Activated naive CD8-positive, alpha-beta T cell treated with anti-CD3 and anti-CD28 coated beads, Interleukin-2, amount 50 U/mL, for 16 hours (primary cell): ENCODE data around the gene ALKBH3.

ENCODE experiments used
- DNase-seq: peaks from one replicate; pipeline ENCODE4 v3.0.0-alpha.2; 2020; ENCODE audit warnings: low read depth, low spot score

The ALKBH3 gene

GRCh38 chr11:43937434-43938411 lies 57.1 kb downstream of the ALKBH3 start:
- no peak for DNase-seq

- DNase-seq: no peak
Measured at GRCh38 chr11:43941257-43941994, 60.8 kb downstream of the ALKBH3 start.

- no peak for DNase-seq
Measured at GRCh38 chr11:43942662-43943371, 62.2 kb downstream of the ALKBH3 start.

- DNase-seq: no peak
Measured at GRCh38 chr11:43943372-43943930, 62.8 kb downstream of the ALKBH3 start.

- DNase-seq: no peak
Measured at GRCh38 chr11:43943931-43944751, 63.5 kb downstream of the ALKBH3 start.

- no peak for DNase-seq
Measured at GRCh38 chr11:43944761-43945311, 64.2 kb downstream of the ALKBH3 start.

- no peak for DNase-seq
Measured at GRCh38 chr11:43947003-43947500, 66.4 kb downstream of the ALKBH3 start.

- no peak for DNase-seq
Measured at GRCh38 chr11:43947815-43948214, 67.2 kb downstream of the ALKBH3 start.

- DNase-seq: no peak
Measured at GRCh38 chr11:43948341-43949225, 68.0 kb downstream of the ALKBH3 start.

GRCh38 chr11:43950311-43950855 lies 69.8 kb downstream of the ALKBH3 start:
- no peak for DNase-seq

- DNase-seq: no peak
Measured at GRCh38 chr11:43951231-43951630, 70.6 kb downstream of the ALKBH3 start.

- DNase-seq: no peak
Measured at GRCh38 chr11:43952020-43952400, 71.4 kb downstream of the ALKBH3 start.

- no peak for DNase-seq
Measured at GRCh38 chr11:43952401-43953342, 72.0 kb downstream of the ALKBH3 start.

- DNase-seq: no peak
Measured at GRCh38 chr11:43953521-43953920, 72.9 kb downstream of the ALKBH3 start.

GRCh38 chr11:43954241-43954640 lies 73.6 kb downstream of the ALKBH3 start:
- no peak for DNase-seq

GRCh38 chr11:43955381-43956118 lies 74.9 kb downstream of the ALKBH3 start:
- DNase-seq: no peak

- DNase-seq: no peak
Measured at GRCh38 chr11:43957571-43957970, 76.9 kb downstream of the ALKBH3 start.
